Measurements from ENCODE around the gene PXMP2.

DNA sequence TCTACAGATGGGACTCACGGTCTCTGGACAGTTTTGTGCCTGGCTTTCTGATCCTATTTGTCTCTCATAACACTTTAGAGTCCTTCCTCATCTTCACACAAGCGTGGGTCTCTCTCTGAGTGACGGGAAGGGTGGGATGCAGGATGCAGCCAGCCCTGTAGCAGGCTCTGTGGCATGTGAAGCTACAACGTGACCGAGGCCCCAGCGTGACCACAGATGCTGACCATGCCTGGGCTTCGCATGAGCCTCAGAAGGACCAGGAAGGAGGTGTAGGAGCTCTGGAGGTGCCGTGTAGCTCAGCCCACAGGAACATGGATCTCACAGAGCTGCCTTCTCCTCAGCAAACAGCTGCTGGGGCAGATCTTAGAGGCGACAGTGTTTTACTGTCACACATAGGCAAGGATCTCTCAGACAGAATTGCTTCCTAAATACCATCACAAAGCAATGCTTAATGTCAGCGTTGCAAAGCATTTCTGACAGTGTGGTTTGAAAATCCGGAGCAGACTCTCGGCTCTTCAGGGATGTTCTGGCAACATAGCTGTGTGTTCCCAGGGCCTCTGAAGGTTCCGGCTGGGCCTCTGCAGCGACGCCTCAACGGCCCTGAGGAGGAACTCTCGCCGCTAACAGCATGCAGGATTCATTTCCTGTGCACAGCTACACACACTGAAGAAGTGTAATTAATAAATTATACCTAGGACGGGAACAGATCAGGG lies 52.4 kb downstream of the PXMP2 start:
- no peak for TF ChIP-seq POLR2A (IDR thresholded peaks at IDR 0.05)
- no peak for TF ChIP-seq POLR2AphosphoS5 (IDR thresholded peaks at IDR 0.05)
- TF ChIP-seq, protein P1, sequence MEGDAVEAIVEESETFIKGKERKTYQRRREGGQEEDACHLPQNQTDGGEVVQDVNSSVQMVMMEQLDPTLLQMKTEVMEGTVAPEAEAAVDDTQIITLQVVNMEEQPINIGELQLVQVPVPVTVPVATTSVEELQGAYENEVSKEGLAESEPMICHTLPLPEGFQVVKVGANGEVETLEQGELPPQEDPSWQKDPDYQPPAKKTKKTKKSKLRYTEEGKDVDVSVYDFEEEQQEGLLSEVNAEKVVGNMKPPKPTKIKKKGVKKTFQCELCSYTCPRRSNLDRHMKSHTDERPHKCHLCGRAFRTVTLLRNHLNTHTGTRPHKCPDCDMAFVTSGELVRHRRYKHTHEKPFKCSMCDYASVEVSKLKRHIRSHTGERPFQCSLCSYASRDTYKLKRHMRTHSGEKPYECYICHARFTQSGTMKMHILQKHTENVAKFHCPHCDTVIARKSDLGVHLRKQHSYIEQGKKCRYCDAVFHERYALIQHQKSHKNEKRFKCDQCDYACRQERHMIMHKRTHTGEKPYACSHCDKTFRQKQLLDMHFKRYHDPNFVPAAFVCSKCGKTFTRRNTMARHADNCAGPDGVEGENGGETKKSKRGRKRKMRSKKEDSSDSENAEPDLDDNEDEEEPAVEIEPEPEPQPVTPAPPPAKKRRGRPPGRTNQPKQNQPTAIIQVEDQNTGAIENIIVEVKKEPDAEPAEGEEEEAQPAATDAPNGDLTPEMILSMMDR (IDR thresholded peaks at IDR 0.05) = no peak
